Right renal cortex interstitium (tissue), 3 donors: ENCODE measurements around the gene GTF3C5. TPM values are rescaled to one million over a fixed set of nuclear protein-coding genes. Genes with fewer than 3 reads are reported as not detected.
"Not testable (repeated sequence)": the region's sequence is repeated elsewhere in the genome, so short reads cannot be mapped to it uniquely, and the experiment has no call there.

Experiments
- DNase-seq, 3 donors: peaks; one replicate each; pipeline ENCODE4 v3.0.0-alpha.2; 2013; ENCODE audit warnings: low read depth in 3 of 3, low spot score in 2 of 3
- polyA plus RNA-seq, 3 donors: library from polyadenylated mRNA; unstranded; fragments of 120-200 nt; gene quantifications; one replicate each; pipeline ENCODE4 v1.2.1, GENCODE V29; 2013; ENCODE audit not compliant: insufficient read length in 3 of 3

GTF3C5 gene
- polyA plus RNA-seq, 3 donors = 62.3 to 64.2 (median 64.1) TPM

- DNase-seq = no peak
Measured at GRCh38 chr9:133026426-133026825, 4.4 kb upstream of the GTF3C5 start.

GRCh38 chr9:133027134-133027533 lies 3.7 kb upstream of the GTF3C5 start:
- DNase-seq = no peak

GRCh38 chr9:133028221-133028620 lies 2.6 kb upstream of the GTF3C5 start:
- no peak for DNase-seq

- no peak for DNase-seq
Measured at GRCh38 chr9:133029994-133030316, 842 bp upstream of the GTF3C5 start.

GRCh38 chr9:133031130-133031422 lies 279 bp downstream of the GTF3C5 start:
- no peak for DNase-seq

GRCh38 chr9:133031496-133031911 lies 707 bp downstream of the GTF3C5 start:
- DNase-seq = no peak

- no peak for DNase-seq
Measured at GRCh38 chr9:133032171-133032570, 1.4 kb downstream of the GTF3C5 start.

GRCh38 chr9:133035669-133036068 lies 4.9 kb downstream of the GTF3C5 start:
- no peak for DNase-seq

GRCh38 chr9:133037775-133038515 lies 7.1 kb downstream of the GTF3C5 start:
- no peak for DNase-seq

GRCh38 chr9:133040892-133041479 lies 10.2 kb downstream of the GTF3C5 start:
- not testable (repeated sequence) for DNase-seq

- DNase-seq = no peak
Measured at GRCh38 chr9:133041958-133042357, 11.2 kb downstream of the GTF3C5 start.

- DNase-seq = no peak
Measured at GRCh38 chr9:133042676-133043075, 11.9 kb downstream of the GTF3C5 start.

GRCh38 chr9:133043449-133044035 lies 12.7 kb downstream of the GTF3C5 start:
- no peak for DNase-seq

- no peak for DNase-seq
Measured at GRCh38 chr9:133044125-133044524, 13.3 kb downstream of the GTF3C5 start.

GRCh38 chr9:133044661-133045060 lies 13.9 kb downstream of the GTF3C5 start:
- no peak for DNase-seq

- DNase-seq = no peak
Measured at GRCh38 chr9:133045132-133045531, 14.3 kb downstream of the GTF3C5 start.

- no peak for DNase-seq
Measured at GRCh38 chr9:133046196-133046899, 15.6 kb downstream of the GTF3C5 start.

GRCh38 chr9:133046900-133047295 lies 16.1 kb downstream of the GTF3C5 start:
- no peak for DNase-seq

GRCh38 chr9:133048595-133048994 lies 17.8 kb downstream of the GTF3C5 start:
- no peak for DNase-seq

- no peak for DNase-seq
Measured at GRCh38 chr9:133049043-133049442, 18.2 kb downstream of the GTF3C5 start.

GRCh38 chr9:133050142-133050541 lies 19.3 kb downstream of the GTF3C5 start:
- DNase-seq = no peak

GRCh38 chr9:133050781-133051180 lies 20.0 kb downstream of the GTF3C5 start:
- DNase-seq = no peak
